ENCODE measurements around the gene HSD17B13.

- TF ChIP-seq EZH2 (IDR thresholded peaks at IDR 0.05; ENCODE audit: borderline replicate concordance), result no peak
- no peak for TF ChIP-seq CTCF (IDR thresholded peaks at IDR 0.05; ENCODE audit: poor library complexity)
- TF ChIP-seq EZH2phosphoT487 (IDR thresholded peaks at IDR 0.05; ENCODE audit: low read depth, severe bottlenecking, unreplicated experiment), result no peak
Observed at GRCh38 chr4:87321888-87322287, 794 bp downstream of the HSD17B13 start.

All from hepatocyte (in vitro differentiated cells).